ENCODE data around the gene SETBP1. TPM values are rescaled to one million over a fixed set of nuclear protein-coding genes. Genes with fewer than 3 reads are reported as not detected.

SETBP1 gene
- total and polyA plus RNA-seq, 9 of the 15 experiments (the other 6 are each of a cell fraction or from before 2014, with no cell fraction given) = under 0.01 to 0.13 (median 0.04) TPM

GRCh38 chr18:45015788-45016128, 335.1 kb downstream of the SETBP1 start (continued):
- TF ChIP-seq GTF3C2 (IDR thresholded peaks at IDR 0.05; ENCODE audit: borderline replicate concordance, extremely low read depth, insufficient read length) (no peak), ZNF165 (CRISPR knock-in tag; IDR thresholded peaks at IDR 0.05; ENCODE audit: borderline replicate concordance) (no peak), ETV1 (tag; conservative IDR thresholded peaks at IDR 0.05; ENCODE audit: low read depth) (no peak)

GRCh38 chr18:45019469-45019868, 338.8 kb downstream of the SETBP1 start:
- Histone ChIP-seq H3K36me3 (ENCODE audit: control insufficient read depth, insufficient read depth, low read length) (no peaks in the 10 kb centered on the region), H3K27ac (ENCODE audit: extremely low read depth, low read depth, low read length) (no peak overlapping the region), H3K79me2 (ENCODE audit: control insufficient read depth, insufficient read depth, low read length) (no peaks in the 10 kb centered on the region), H3K9me3 (replicated peaks; ENCODE audit: control insufficient read depth, insufficient read depth, low read depth, low read length) (no peaks in the 10 kb centered on the region), H3K4me1 (replicated peaks in 1 of 2; ENCODE audit: control insufficient read depth in 2 of 2, insufficient read depth in 2 of 2, low read length in 2 of 2) (no peaks in the 10 kb centered on the region), H3K27me3 (ENCODE audit: control insufficient read depth in 2 of 2, insufficient read depth in 2 of 2, low read length in 2 of 2) (peaks cover 0 to 5% of the 10 kb centered on the region in 2 experiments; a peak in 1 of 5 replicates), H3K4me3 (no peak overlapping the region), H2AFZ (ENCODE audit: low read depth, low read length) (no peak overlapping the region), H3K9me1 (ENCODE audit: control insufficient read depth, insufficient read depth, low read length) (no peaks in the 10 kb centered on the region), H3K9ac (ENCODE audit: insufficient read depth in 1 of 2, low read depth in 2 of 2, low read length in 2 of 2) (no peak overlapping the region), H4K20me1 (replicated peaks; ENCODE audit: control insufficient read depth, insufficient read depth, low read length) (no peaks in the 10 kb centered on the region), H3K4me2 (ENCODE audit: insufficient read depth, low read length) (no peak overlapping the region)
- TF ChIP-seq AFF4 (CRISPR knock-in tag; IDR thresholded peaks at IDR 0.05) = no peak
- intact Hi-C loops (cut with micrococcal nuclease) (no loop called here), in situ Hi-C loops (cut with MboI) (no loop called here)
- 0% methylated on average over 1 of the region's 1 CpG for WGBS (ENCODE audit: insufficient coverage, low coverage, missing lambda C conversion rate)
- no TSS peak for BruUV-seq (replicated peaks)
- DNase-seq (ENCODE audit: extremely low read depth in 1 of 4, low spot score in 3 of 4) (no peak), FAIRE-seq (no peak), ATAC-seq (no peak)
- ChIA-PET POLR2A (no interaction called here), CTCF (ENCODE audit: low intra/inter-chr PET ratio) (no interaction called here)
